Measurements from ENCODE around the gene ENGASE.

ENGASE gene

GRCh38 chr17:79095345-79096055 lies 20.9 kb downstream of the ENGASE start:
- no peak for DNase-seq

GRCh38 chr17:79096477-79096876 lies 21.9 kb downstream of the ENGASE start:
- no peak for DNase-seq

- DNase-seq, result peak; percentile 10
Measured at GRCh38 chr17:79097226-79098055, 22.8 kb downstream of the ENGASE start.

GRCh38 chr17:79098282-79098867 lies 23.8 kb downstream of the ENGASE start:
- no peak for DNase-seq

GRCh38 chr17:79100405-79100804 lies 25.8 kb downstream of the ENGASE start:
- no peak for DNase-seq

- no peak for DNase-seq
Measured at GRCh38 chr17:79101111-79101673, 26.6 kb downstream of the ENGASE start.

GRCh38 chr17:79102214-79102613 lies 27.6 kb downstream of the ENGASE start:
- no peak for DNase-seq

- DNase-seq, result no peak
Measured at GRCh38 chr17:79104898-79105600, 30.4 kb downstream of the ENGASE start.

GRCh38 chr17:79105937-79106336 lies 31.3 kb downstream of the ENGASE start:
- no peak for DNase-seq

GRCh38 chr17:79106958-79107357 lies 32.3 kb downstream of the ENGASE start:
- DNase-seq, result no peak

- no peak for DNase-seq
Measured at GRCh38 chr17:79107499-79108231, 33.0 kb downstream of the ENGASE start.

- no peak for DNase-seq
Measured at GRCh38 chr17:79108232-79108850, 33.7 kb downstream of the ENGASE start.

- no peak for DNase-seq
Measured at GRCh38 chr17:79108870-79109269, 34.2 kb downstream of the ENGASE start.

- DNase-seq, result no peak
Measured at GRCh38 chr17:79109584-79109983, 35.0 kb downstream of the ENGASE start.

GRCh38 chr17:79111097-79111496 lies 36.5 kb downstream of the ENGASE start:
- no peak for DNase-seq

GRCh38 chr17:79112471-79112870 lies 37.8 kb downstream of the ENGASE start:
- DNase-seq, result no peak

- DNase-seq, result no peak
Measured at GRCh38 chr17:79113699-79114457, 39.3 kb downstream of the ENGASE start.

GRCh38 chr17:79114458-79115301 lies 40.1 kb downstream of the ENGASE start:
- no peak for DNase-seq

- DNase-seq, result no peak
Measured at GRCh38 chr17:79115487-79115886, 40.9 kb downstream of the ENGASE start.
